ENCODE measurements around the gene EFNA5. TPM values are rescaled to one million over a fixed set of nuclear protein-coding genes. Genes with fewer than 3 reads are reported as not detected.
A peak's percentile ranks its signal among the peaks of the same experiment; 100 is the strongest.

EFNA5 gene
- total and polyA plus RNA-seq, 10 of the 15 experiments (the other 5 are each of a cell fraction or from before 2014, with no cell fraction given), result 0.19 to 12.6 (median 3.9) TPM

DNA sequence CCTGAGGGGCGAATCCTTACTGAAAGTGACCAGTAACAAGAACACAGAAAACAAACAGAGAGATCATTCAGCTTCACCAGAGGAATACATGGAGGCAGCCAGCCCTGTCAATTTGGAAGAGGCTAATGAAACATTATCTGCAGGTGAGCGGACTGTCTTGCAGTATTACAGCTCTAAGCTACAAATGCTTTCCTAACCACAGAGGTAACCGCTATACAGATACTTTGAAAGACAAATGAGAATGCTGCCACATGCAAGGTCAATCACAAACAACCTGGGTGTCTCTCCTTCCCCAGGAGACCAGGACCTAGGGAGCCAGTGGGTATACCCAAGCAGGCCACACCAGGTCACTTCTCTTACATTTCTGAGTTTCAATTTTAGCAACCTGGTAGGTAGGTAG is 30.2 kb downstream of the EFNA5 start:
- RAD21 ChIA-PET (ENCODE audit: unreplicated experiment), result interaction anchor here (0.9 to 1.6 kb wide), 4 partner anchors 10 to 69 kb away, joined by 3 to 4 read pairs (median 3); no protein-coding TSS in a partner anchor

More for the DNA sequence above, 30.2 kb downstream of the EFNA5 start:
- TF ChIP-seq RUNX3 (IDR thresholded peaks at IDR 0.05; ENCODE audit: low read length) (peak; percentile 60), ASH2L (IDR thresholded peaks at IDR 0.05; ENCODE audit: borderline replicate concordance, low read depth) (no peak)
- TF ChIP-seq, protein P1, sequence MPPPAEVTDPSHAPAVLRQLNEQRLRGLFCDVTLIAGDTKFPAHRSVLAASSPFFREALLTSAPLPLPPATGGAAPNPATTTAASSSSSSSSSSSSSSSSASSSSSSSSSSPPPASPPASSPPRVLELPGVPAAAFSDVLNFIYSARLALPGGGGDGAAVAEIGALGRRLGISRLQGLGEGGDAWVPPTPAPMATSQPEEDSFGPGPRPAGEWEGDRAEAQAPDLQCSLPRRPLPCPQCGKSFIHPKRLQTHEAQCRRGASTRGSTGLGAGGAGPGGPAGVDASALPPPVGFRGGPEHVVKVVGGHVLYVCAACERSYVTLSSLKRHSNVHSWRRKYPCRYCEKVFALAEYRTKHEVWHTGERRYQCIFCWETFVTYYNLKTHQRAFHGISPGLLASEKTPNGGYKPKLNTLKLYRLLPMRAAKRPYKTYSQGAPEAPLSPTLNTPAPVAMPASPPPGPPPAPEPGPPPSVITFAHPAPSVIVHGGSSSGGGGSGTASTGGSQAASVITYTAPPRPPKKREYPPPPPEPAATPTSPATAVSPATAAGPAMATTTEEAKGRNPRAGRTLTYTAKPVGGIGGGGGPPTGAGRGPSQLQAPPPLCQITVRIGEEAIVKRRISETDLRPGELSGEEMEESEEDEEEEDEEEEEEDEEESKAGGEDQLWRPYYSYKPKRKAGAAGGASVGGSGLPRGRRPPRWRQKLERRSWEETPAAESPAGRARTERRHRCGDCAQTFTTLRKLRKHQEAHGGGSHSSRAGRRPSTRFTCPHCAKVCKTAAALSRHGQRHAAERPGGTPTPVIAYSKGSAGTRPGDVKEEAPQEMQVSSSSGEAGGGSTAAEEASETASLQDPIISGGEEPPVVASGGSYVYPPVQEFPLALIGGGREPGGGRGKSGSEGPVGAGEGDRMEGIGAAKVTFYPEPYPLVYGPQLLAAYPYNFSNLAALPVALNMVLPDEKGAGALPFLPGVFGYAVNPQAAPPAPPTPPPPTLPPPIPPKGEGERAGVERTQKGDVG (CRISPR knock-in tag; IDR thresholded peaks at IDR 0.05), result no peak
- WGBS (ENCODE audit: insufficient coverage, insufficient replicate concordance, low lambda C conversion rate, missing lambda C conversion rate), result 2% methylated on average over 3 of the region's 3 CpGs
- no peak overlapping the region for H2AFZ ChIP-seq (ENCODE audit: control insufficient read depth, low read depth, low read length)
- POLR2A ChIA-PET, result interaction anchor here (0.6 to 1.0 kb wide), 3 partner anchors 15 to 31 kb away, joined by 3 read pairs; no protein-coding TSS in a partner anchor
- peaks cover 10% of the 10 kb centered on the region for H3K79me2 ChIP-seq (ENCODE audit: control insufficient read depth, insufficient read depth, low read length)
- no TSS peak for BruUV-seq (replicated peaks)
- H3K36me3 ChIP-seq (ENCODE audit: control insufficient read depth in 2 of 2, insufficient read depth in 2 of 2, low read length in 1 of 2), result no peaks in the 10 kb centered on the region; a peak in 1 of 4 replicates
- H3K27ac ChIP-seq (ENCODE audit: control insufficient read depth, insufficient read depth), result no peak overlapping the region
- H4K20me1 ChIP-seq (ENCODE audit: control insufficient read depth, insufficient read depth), result no peaks in the 10 kb centered on the region
- CTCF ChIA-PET, result interaction anchor here (0.8 to 1.8 kb wide), 4 partner anchors 10 to 68 kb away, joined by 3 to 5 read pairs (median 4); no protein-coding TSS in a partner anchor
- no peaks in the 10 kb centered on the region; the same call in 2 of the 3 replicates for H3K9me3 ChIP-seq (replicated peaks; ENCODE audit: control insufficient read depth, insufficient read depth, low read length)
- ATAC-seq (peak; percentile 50), DNase-seq (ENCODE audit: low read depth, low spot score) (no peak), FAIRE-seq (no peak)
- no peak overlapping the region for H3K4me3 ChIP-seq
- H3K4me1 ChIP-seq (ENCODE audit: control insufficient read depth, insufficient read depth, low read length), result no peaks in the 10 kb centered on the region
- H3K9ac ChIP-seq (ENCODE audit: control insufficient read depth, insufficient read depth, low read length), result no peak overlapping the region
- H3K27me3 ChIP-seq (replicated peaks in 1 of 2; ENCODE audit: control insufficient read depth in 2 of 2, insufficient read depth in 2 of 2, low read length in 1 of 2), result no peaks in the 10 kb centered on the region; a peak in 1 of 4 replicates
- H3K4me2 ChIP-seq (ENCODE audit: control insufficient read depth, insufficient read depth), result no peak overlapping the region
- SMC1A ChIA-PET (ENCODE audit: uncharacterized antibody, unreplicated experiment), result interaction anchor here (0.7 to 2.4 kb wide), 7 partner anchors 10 to 36 kb away, joined by 3 to 10 read pairs (median 6); no protein-coding TSS in a partner anchor
- intact Hi-C loops (cut with micrococcal nuclease; ENCODE audit: unreplicated experiment), result no loop called here
- in situ Hi-C loops (cut with MboI), result no loop called here
